GM18507 (cell line): ENCODE data around the gene SMIM14.
"Not testable (repeated sequence)": the region's sequence is repeated elsewhere in the genome, so short reads cannot be mapped to it uniquely, and the experiment has no call there.

Experiments
- DNase-seq: peaks from one replicate; pipeline ENCODE4 v3.0.0; 2011; ENCODE audit warnings: low read depth; ENCODE audit not compliant: insufficient read length; ENCODE audit errors: extremely low spot score
- FAIRE-seq: peaks from 2 replicates; lab custom pipeline; 2011; peaks lifted over from hg19 to GRCh38; lab: Jason Lieb, UNC

Gene SMIM14

DNA sequence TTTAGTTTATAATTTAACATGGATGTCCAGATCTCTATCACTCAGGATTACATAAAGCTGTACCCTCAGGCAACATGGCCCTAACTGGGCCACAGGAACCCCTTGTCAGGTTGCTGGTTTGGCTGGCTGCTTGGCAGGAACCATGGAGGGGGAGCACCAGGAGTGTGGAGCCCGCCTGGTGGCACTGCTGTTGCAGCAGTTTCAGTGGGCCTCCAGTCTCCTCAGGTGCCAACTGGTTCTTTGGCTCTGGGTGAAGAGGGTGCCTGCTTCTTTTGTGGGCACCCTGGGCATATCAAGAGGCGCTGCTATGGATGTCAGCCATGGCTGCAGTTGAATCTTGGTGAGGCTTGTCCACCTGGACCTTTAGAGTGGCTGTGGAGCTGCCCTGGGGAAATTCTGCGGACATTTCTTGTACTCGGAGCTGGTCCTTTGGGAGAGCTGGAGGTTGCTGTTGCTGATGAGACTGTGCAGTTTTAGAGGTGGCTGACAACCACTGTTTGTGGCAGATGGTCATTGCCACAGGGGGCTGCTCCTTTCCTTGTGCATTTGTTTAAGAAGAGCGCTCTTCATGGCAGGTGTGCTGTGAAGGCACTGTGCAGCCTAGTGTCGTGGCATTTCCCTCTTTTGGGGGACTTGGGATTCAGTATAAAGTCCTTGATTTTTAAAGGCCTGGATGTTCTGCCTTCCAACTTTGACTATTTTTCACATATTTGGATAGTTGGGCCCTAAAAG is 10.3 kb upstream of the SMIM14 start:
- no peak for FAIRE-seq
- no peak for DNase-seq

DNA sequence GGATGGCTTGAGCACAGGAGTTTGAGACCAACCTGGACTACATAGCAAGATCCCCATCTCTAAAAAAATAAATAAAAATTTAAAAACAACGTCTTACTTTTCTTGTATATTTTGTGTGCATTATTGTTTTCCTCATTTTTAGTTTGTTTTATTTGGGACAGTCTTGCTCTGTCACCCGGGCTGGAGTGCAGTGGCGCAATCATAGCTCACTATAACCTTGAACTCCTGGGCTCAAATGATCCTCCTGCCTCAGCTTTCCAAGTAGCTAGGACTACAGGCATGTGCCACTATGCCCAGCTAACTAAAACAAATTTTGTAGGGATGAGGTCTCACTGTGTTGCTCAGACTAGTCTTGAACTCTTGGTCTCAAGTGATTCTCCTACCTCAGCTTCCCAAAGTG is 9.5 kb upstream of the SMIM14 start:
- DNase-seq: no peak
- no peak for FAIRE-seq

DNA sequence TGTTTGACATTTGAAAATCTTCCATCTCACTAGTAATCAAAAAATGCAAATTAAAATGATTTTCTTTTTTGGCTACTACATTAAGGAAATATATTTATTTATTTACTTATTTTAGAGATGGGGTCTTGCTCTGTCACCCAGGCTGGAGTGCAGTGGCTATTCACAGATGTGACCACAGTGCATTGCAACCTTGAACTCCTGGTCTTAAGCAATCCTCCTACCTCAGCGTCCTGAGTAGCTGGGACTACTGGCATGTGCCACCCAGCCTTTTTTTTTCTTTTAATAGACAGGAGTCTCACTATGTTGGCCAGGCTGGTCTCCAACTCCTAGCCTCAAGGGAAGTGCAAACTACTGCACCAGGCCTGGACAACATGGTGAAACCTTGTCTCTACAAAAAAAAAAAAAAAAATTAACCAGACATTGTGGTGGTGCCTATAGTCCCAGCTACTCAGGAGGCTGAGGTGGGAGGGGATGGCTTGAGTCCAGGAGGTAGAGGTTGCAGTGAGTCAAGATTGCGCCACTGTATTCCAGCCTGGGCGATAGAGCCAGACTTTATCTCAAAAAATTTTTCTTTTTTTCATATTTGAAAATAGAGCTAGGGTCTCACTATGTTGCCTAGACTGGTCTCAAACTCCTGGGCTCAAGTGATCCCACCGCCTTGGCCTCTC is 4.4 kb upstream of the SMIM14 start:
- DNase-seq (no peak), FAIRE-seq (no peak)

DNA sequence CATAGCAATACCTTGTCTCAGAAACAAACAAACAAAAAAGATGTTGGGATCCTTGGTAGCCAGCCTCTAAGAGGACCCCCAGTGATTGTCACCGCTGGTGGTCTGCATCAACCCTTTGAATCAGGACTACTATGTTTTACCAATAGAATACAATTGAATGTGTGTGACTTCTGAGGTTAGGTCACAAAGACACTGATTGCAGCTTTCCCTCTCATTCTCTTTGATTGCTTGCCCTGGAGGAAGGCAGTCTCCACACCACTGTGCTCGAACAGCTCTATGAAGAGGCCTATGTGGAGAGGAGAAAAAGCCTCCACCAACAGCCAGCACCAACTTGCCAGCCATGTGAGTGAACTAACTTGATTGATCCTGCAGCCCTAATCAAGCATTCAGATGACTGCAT is 2.8 kb upstream of the SMIM14 start:
- DNase-seq (no peak), FAIRE-seq (no peak)

DNA sequence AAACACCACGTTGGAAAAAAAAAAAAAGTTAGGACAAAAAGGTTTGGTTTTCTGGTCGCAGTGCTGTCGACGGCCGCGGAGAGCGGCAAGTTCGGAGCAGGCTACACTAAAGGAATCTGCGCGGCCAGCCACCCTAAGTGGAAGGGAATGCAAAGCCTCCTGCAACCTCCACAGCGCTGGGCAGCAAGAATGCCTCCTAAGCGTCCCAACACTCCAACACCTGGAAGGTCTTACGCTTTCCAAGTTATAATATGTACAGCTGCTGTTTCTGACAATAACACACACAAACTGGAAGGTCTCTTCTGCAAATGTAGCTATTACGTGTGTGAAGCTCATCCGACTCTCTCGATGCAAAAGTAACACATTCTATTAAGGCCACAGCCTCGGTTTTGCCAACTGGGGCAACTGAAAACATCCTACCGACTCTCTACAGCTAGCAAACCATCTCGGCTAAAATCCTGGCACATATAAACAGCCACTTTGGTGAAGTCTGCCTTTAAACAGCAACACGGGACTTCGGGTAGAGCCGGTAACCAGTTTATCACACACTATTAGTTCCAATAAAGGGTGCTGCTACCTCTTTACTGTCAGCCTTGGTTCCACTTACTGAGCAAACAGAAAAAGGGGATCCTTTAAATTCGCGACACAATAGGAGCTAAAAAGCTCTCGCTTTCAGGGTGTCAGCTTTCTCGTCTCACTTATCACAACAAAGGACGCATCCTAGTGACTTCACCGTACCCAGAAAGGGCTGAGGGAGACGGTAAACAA is 895 bp downstream of the SMIM14 start:
- FAIRE-seq (no peak), DNase-seq (no peak)

DNA sequence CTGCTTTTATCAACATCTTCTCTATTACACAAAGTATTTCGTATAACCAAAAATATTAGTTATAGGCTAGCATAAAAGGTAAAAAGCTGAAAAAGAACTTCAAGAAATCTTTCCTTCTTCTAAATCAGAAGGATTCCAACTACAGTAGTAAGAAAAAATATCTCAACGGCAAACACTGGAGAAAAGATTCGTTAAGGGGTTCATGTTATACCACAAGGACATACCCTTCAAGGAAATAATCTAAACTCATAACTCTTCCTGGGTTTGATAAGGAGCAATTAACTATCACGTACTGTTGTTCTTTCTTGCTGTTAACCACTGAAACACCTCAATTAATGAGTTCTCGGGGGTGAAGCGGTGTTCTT is 1.5 kb downstream of the SMIM14 start:
- no peak for DNase-seq
- no peak for FAIRE-seq

DNA sequence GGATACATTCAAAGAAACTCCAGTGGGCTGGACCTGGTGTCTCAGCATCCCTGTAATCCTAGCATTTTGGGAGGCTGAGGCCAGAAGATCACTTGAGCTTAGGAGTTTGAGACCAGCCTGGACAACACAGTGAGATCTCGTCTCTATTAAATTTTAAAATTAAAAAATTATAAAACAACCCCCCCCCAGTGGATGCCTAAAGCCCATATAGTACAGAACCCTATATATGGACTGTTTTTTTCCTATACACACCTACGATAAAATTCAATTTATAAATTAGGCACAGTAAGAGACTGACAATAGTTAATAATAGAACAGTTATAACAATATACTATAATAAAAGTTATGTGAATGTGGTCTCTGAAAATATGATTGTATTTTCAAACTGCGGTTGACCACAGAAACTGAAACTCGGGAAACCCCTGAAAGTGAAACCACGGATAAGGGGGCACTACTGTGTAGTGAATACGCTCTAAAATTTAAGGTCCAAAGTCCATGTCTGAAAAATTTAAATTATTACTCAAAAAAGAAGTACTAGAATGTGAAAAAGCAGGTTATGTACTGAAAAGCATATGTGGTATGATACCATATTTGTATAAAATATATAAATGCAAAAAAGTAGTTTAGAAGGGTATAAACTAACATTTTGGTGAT is 2.0 kb downstream of the SMIM14 start:
- no peak for FAIRE-seq
- no peak for DNase-seq

DNA sequence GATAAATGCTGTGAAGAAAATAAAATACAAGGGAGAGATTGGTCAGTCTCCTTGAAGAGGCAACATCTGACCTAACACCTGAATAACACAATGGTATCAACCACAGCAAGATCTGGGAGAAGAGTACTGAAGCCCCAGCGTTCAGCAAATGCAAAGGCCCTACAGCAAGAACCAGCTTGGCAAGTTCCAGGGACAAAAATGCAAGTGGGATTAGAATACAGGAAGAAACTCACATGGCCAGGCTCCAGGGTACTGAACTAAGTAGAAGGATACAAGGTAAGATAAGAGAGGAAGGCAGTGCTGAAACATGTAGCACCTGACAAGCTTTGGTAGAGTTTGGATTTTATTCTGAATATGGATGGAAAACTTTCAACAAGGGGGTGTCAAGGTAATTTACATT is 3.6 kb downstream of the SMIM14 start:
- FAIRE-seq: no peak
- DNase-seq: no peak

DNA sequence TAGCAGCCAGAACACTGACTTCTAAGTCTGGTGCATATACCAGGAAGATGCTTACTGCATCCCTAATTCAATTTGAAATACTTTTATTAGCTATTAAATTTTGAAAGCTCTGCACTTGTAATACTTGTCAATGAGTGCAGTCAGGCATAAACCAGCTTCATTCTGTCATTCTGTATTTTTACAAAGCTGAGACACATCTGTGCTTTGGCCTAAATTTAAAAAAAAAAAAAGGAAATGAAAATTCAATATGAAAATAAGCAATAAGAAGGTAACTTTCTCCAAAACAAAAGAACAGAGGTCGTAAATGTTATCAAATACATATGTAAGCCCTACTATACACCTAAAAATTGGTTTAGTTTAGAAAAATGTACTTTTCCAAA is 7.0 kb downstream of the SMIM14 start:
- FAIRE-seq (peak; percentile 85), DNase-seq (no peak)

DNA sequence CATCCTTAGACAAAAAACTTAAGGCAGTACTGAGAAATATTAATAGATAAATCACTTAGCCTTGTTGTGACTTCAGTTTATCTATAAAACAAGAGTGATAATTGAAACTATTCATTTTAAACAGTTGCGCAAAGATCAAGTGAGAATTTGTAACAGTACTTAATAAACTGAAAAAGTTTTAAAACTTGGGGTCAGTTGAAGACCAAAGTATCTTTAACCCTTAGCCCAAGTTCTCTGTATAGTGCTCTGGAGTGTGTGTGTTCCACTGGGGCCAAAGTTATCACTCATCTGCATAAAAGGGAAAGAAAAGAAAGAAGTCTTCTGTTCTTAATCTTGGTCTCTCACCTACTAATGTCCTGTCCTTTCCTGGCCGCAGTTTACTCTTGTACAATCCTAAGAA is 11.3 kb downstream of the SMIM14 start:
- no peak for DNase-seq

DNA sequence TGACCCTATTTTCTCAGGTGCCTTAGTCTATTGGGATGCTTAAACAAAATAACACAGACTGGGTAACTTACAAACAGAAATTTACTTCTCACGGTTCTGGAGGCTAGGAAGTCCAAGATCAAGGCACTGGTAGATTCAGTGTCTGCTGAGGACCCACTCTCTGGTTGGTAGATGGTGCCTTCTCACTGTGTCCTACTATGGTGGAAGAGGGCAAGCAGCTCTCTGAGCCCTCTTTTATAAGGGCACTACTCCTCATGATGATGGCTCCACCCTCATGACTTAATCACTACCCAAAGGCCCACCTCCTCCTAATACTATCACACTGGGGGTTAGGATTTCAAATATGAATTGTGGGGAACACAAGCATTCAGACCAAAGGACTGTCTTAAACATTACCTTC is 11.8 kb downstream of the SMIM14 start:
- no peak for DNase-seq
- peak; percentile 62 for FAIRE-seq

More for the DNA sequence above, 11.3 kb downstream of the SMIM14 start:
- no peak for FAIRE-seq

DNA sequence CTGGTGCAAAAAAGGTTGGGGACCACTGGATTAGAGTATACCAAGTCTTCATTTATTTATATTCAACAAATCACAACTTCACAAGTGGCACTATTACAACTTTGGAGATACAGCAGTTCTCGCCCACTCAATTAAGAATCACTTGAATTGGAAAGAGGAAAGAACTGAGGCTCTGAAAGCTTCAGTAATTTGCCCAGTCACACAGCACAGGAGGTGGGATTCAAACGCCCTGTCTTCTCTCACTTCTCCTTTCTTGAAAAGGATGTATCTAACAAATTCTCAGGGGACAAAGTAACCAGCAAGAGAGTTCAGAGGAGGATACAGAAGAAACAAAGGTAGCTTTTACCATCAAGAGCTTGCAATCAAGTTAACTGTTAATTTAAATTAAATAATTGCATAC is 12.4 kb downstream of the SMIM14 start:
- no peak for DNase-seq
- peak; percentile 92 for FAIRE-seq

DNA sequence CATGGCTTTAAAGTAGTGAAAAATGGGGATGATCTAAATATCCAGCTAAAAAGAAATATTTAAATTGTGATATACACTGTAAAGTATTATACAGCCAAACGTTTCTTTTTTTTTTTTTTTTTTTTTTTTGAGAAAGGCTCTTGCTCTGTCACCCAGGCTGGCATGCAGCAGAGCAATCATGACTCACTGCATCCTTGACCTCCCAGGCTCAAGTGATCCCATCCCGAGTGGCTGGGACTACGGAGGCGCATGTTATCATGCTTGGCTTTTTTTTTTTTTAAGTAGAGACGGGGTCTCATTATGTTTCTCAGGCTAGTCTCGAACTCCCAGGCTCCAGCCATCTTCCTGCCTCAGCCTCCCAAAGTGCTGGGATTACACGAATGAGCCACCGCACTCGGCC is 17.1 kb downstream of the SMIM14 start:
- FAIRE-seq (no peak), DNase-seq (no peak)

DNA sequence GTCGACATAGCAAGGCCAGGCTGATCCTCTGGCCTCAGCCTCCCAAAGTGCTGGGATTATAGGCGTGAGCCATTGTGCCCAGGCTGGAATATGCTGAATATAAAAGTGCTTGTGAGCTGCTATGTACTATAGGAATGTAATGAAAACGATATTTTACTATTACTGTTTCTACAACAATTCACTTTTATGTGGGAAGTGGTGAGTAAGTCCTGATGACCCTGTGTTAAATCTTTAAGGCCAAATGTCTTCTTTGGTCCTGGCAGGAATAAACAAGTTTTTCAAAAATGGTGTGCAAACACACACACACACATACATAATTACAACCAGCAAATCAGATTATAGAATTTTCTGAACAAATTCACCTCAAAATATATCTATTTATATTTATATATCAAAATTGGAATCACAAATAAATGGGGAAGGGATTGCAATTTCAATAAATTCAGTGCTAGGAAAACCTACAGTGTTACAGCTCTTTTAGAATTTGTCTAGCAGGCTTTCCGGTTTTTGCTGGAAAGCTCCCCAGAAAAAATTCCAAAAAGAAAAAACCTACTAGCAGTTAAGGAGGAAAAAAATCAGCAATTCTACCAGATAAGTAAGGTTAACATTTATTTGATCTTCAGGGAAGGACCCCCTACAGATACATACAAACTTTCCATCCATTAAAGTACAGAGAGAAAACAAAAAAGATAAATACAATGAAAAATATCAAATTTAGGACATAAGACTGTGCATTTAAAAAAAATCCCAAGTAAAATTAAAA is 17.9 kb downstream of the SMIM14 start:
- FAIRE-seq (no peak), DNase-seq (no peak)

DNA sequence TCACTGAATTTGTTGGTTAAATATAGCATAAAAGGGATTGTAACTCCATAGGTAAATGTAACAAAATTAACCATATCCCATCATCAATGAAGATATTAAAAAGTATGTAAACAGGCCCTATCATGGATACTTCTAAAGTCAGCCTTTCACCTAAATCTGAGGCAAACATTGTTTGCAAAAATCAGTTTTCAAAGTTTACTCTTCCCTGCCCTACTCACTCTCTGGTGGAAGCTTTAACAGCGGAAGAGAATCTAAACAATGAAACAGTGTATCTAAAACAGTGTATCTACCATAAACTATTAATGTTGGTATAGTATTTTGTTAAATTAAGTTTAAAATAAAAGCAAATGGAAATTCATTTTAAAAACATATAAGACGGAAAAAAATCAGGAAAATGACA is 21.1 kb downstream of the SMIM14 start:
- DNase-seq: no peak
- FAIRE-seq: no peak

DNA sequence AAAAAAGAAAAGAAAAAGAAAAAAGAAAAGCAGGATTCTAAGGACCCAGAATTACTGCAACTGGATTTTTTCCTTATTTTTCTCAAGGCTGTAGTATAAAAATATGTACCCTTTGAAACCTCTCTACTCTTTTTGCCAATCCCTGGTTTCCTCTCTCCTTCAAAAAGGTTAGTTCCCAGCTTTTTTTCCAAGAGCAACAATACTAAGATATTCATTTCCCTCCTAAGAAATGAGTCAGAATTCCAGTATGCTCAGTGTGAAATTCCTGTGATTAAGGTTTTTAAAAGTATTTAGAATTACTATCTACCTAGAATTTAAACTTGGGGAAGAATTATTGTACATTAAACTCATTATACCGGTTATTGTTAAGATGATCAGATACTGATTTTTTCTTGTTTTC is 22.0 kb downstream of the SMIM14 start:
- DNase-seq (no peak), FAIRE-seq (no peak)

DNA sequence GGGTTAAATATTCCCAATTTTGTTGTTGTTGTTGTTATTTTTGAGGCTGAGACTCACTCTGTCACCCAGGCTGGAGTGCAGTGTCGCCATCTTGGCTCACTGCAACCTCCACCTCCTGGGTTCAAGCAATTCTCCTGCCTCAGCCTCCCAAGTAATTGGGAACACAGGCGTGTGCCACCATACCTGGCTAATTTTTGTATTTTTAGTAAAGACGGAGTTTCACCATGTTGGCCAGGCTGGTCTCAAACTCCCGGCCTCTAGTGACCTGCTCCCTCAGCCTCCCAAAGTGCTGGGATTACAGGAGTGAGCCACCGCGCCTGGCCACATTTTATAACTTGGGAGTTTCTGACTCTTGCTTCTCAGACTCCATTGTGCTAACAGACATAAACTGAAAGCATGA is 22.6 kb downstream of the SMIM14 start:
- FAIRE-seq, DNase-seq: not testable (repeated sequence)

DNA sequence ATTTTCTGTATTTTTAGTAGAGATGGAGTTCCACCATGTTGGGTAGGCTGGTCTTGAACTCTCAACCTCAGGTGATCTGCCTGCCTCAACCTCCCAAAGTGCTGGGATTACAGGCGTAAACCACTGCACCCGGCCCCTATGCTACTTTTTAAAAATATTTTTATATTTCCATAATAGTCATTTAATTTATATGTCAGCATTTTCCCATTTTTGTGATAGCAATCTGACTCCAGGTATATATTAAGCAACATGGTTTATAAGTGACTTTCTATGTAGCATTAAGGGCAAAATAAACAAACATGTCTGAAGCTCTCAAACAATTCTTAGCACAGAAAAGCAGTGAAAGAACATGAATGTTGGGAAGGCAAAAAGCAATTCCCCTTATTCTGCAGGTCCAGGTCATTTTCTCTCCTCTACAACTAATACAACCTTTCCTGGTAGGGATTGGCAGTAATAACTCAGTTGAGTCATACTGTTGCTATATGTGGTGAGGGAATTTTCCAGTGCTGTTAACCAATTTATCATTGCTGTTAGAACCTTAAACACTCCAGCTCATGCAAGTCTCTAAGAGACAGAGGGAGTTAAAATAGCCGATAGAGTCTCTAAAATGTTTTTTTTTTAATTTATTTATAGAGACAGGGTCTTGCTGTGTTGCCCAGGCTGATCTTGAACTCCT is 24.0 kb downstream of the SMIM14 start:
- no peak for DNase-seq
- FAIRE-seq: peak; percentile 56

DNA sequence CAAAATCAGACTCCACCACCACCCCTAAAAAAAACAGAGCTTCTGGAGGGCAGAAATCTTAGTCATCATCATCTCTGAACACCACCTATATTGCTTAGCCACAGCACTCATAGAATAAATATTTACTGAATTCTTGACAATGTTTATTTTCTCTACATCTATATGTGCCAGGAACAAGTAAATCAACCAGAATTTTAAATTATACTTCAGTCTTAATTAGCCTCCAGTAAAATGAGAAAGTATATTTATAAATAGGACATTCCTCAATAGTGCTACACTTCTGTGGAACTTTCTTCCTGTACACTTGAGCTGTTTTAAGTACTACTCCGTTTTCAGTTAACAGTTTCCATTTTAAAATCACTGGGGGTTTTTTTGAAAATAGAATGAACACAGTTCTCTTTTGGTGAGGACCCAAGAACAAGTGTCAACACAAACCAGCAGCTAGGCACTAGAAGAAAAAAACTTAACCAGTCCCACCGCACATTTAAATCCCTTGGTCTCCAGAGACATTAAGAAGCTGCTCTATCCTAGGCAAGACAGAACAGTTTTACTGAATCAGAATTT is 25.5 kb downstream of the SMIM14 start:
- FAIRE-seq (peak; percentile 84), DNase-seq (no peak)
